ENCODE measurements around the gene ADRA2B.

ADRA2B gene

DNA sequence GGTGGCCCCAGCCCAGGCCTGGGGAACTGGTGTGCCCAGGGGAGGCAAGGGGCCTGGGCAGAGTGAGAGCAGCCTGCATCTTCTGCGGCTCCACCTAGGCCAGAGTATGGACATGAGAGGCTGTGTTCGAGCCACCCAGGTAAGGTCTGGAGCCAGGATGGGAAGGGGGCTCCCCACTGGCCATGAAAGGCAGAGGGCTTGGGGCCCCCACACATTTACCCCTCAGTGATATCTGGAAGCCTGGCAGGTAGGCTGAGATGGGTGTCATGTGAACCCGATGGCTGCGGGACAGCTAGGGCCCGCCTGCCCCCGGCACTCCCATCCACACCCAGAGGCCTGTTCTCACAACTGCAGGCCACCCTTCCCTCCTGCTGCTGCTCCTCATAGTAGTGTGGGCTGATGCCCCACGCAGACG, 13.2 kb downstream of the ADRA2B start:
- DNase-seq: no peak

DNA sequence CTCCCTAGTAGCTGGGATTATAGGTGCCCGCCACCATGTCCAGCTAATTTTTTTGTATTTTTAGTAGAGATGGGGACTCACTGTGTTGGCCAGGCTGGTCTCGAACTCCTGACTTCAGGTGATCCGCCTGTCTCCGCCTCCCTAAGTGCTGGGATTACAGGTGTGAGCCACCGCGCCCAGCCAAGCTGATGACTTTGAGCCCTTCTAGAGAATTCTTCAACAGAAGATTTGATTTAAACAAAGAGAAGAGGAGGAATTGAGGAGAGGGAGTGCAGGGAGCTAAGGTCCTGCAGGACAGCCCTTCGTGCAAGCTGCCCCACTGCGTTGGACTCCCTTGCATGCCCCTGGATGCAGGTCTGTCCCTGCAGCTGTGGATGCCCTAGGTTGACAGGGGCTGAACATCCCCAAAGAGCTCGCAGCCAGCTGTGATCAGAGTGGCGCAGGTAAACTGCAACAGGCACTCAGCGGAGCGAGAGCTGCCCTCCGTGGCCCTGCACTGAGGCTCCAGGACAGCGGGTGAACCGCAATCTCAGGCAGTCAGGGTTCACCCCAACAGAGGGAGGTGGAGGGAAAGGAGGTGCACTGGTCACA, 13.7 kb downstream of the ADRA2B start:
- no peak for DNase-seq

DNA sequence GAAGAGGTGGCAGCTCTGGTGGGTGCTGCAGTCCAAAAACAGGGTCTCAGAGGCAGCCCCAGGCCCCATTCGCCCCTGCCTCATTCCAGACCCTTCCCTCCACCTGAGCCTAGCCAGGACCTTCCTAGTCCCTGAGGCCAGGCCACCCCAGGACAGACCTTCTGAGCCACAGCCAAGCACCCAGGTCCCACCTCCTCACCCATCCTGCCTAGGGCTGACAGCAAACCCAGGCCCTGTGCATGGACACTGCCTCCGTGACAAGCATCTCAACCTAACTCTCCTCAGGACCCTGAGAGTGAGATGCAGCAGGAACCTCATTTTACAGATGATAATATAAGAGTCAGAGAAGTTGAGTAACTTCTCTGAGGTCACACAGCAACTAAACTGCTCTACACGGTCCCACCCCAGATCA, 15.5 kb downstream of the ADRA2B start:
- DNase-seq: no peak

DNA sequence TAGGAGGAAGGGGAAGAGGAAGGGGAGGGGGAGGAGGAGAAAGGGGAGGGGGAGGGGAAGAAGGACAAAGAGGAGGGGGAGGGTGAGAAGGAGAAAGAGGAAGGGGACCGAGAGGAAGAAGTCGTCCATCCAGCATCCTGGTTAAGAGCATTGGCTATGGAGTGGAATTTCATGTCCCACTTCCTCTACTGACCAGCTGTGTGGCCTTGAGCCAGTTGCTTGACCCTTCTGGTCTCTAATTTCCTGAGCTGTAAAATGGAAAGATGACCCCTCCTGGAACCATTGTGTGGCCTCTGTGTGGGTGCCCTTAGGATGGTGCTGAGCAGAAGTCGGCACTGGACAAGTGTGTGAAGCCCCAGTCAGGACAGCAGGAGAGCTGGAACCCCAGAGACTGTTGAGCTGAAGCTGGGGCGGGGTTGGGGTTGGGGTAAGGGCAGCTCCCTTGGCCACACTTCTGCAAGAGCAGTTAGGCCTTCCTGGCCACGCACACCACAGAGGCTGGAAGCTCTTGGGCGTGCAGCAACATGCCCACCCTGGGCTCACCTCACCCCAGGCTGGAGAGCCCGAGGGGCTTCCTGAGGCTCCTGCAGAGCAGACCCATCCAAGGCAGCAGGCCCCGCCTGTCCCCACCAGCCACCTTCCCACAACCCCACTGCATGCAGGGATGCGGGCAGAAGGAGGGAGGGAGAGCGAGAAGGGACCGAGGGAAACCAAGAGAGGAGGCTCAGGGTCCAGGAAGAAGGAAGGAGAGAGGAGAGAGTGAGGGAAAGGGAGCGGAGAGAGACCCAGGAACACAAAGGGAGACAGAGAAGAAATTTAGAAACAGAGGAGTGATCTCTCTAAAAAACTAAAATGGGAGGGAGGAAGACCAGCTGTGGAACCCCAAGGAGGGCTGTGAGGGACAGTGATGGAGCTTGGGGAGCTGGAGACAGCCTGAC, 16.2 kb downstream of the ADRA2B start:
- DNase-seq: no peak

DNA sequence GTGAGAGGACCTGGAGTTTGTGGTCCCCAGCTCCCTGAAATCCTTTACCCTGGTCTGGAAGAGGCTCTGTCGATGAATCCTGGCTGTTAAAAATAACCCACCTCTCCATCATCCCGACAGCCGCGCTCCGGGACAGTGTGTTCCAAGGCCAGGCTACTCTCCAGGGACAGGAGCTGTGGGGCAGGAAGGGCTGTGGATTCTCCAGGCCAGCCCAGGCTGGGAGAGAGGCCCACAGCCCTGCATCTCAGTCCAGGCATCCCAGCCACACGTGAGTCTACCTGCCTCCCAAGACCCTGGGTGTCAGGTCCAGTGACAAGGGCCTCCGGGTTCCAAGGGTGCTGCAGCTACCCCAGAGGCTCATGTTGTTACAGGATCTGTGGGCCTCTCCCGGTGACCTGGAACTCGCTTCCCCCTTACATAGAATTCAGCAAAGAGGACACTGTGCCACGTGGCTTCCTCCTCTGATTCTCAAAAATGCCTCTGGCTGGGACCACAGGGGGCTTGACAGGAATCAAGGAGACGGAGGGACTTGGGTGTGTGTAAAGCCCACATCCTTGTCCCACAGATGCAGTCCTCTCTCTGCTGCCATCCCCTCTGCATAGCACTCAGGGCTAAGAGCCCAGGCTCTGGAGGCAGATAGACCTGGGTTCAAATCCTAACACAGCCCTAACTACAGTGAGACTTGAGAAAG, 17.3 kb downstream of the ADRA2B start:
- no peak for DNase-seq

DNA sequence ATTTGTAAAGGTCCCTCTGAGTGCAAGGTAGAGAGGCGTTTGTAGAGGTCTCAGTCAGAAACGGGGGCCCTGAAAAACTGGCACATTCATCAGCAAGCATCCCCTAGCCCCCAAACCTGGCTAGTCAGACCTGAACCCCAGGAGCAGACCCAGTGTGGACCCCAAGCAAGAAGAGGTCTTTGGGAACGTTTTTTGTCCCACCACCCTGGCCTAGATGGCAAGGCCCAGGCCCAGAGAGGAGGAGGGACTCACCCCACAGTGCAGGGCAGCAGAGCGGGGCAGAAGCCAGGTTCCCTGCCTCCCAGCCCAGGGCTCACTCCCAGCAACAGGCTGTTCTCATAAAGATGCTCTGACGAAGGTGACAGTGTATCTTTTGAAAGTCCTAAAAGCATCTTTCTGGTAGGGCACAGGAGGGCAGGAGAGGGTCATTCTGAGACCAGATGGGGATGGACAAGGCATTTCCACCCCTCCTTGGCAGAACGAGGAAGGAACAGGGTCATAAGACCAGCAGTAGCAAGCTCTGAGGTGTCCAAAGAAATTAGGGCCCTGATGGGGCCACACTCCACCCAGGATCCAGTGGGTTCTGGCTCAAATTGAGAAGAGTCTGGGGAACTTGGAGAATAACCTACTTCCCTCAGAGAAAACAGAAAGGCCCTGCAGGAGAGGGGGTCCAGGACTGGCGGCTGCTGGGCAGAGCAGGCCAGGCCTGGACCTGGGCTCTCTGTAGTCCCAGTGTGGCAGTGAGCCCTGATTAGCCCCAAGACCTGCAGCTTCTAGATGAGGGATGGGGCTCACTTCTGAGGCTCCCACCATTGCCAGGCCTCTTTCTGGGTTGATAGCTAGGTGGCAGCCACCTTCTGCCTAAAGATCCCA, 18.2 kb downstream of the ADRA2B start:
- DNase-seq: no peak

DNA sequence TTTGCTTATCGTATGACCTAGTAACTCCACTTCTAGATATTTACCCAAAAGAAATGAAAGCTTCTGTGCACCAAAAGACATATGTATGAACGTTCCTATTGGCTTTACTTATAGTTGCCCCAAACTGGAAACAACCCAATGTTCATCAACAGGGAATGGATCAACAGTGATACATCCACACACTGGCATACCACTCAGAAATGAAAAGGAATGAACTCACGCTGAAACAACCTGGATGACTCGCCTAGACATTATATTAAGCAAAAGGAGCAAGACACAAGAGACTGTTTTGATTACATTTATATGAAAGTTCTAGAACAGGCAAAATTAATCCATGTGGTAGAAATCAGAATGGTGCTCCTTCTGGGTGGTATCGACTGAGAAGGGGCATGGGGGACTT, 18.9 kb downstream of the ADRA2B start:
- no peak for DNase-seq

DNA sequence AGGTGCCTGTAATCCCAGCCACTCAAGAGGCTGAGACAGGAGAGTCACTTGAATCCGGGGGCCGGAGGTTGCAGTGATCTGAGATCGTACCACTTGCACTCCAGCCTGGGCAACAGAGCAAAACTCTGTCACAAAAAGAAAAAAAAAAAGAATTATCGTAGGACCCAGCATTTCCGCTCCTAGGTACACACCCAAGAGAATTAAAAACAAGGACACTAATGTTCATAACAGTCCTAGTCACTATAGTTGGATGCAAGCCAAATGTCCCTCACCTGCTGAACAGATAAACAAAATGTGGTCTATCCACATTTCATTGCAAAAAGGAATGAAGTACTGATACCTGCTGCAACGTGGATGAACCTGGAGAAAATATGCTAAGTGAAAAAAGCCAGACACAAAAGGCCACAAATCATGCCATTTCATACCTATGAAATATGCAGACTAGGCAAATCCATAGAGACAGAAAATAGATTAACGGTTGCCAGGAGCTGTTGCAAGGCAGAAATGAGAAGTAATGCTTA, 21.2 kb downstream of the ADRA2B start:
- DNase-seq: no peak

DNA sequence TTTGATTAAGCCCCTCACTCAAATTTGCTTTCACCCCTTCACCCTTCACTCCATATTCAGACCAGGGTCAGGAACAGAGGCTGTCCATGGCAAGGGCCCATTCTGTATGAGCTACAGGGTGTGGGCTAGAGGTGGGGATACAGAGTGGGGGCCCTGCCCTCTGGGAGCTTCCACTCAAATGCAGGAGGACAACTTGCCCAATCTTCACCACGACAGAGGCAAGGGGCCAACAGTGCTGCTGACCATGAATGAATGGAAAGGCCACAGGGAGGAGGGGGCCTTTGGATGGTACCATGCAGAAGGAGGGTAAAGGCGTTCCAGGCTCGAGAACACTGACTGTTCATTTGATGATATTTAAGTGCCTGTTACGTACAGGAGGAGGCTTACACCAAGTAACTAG, 22.8 kb downstream of the ADRA2B start:
- no peak for DNase-seq

DNA sequence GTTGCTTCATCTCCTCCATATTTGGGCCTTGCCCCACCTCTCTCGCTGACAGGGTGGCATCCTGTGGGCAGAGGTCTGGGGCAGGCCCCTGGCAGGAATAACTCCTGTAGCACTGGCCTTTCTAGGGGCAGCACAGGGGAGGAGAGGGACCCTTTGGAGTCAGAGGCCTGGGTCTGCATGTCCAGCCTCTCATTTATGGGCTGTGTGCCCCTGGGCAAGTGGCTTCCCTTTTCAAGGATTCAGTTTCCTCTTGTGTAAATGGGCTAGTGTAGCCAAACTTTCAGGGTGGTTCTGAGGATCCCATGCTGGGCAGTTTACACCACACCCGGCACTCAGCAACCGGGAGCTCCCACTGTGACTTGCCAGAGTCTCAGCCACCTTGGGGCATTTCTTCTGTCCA, 23.4 kb downstream of the ADRA2B start:
- no peak for DNase-seq

DNA sequence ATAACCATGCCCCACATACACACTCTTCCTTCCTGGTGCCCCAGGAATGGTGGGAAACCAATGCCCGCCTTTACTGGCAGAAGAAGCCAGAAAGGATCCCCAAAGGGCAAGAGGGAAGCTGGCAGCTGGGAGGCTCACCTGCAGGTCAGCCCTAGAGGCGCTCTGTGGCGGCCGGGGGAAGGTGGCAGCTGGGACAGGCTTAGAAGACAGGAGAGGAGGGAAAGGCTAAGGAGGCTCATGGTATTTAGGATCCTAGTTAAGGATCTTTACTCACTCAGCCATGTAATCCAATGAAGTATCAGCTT, 23.8 kb downstream of the ADRA2B start:
- DNase-seq: no peak

DNA sequence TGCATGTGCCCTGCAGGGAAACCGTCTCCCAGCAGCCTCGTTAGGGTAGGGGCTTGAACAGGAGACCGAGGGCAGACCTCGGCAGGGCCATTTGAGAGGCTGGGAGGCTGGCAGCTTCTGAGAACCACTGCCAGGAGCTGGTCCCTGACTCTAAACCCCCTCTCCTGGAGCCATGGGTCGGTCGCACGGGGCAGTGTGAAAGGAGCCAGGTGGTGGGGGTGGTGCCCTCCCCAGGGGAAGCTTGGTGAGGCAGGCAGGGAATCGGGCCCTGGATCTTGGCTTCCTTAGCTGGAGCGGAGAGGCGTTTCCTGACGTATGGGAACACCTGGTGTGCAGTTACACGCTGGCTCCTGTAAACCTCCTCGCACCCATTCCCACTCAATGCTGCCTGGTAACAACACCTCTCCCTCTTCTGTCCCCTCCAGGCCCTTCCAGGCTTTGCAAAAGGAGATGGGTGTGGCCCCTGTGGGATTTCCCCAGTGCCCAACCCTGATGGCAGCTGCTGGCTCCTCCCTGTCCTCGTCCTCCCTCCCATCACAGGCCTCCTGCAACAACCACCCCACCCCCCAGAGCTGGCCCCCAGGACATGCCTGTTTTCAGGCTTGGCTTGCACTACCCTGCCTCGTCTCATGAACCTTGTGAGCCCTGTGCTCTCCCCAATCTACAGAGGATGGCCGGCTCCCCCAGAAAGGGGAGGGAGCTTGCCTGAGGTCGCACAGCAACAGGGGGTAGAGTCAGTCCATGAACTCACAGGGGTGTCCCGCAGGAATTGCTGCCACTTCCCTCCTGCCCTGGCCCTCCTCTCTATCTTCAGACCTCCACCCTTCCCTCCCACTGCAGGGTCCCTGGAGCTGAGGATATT, 24.4 kb downstream of the ADRA2B start:
- DNase-seq: no peak

DNA sequence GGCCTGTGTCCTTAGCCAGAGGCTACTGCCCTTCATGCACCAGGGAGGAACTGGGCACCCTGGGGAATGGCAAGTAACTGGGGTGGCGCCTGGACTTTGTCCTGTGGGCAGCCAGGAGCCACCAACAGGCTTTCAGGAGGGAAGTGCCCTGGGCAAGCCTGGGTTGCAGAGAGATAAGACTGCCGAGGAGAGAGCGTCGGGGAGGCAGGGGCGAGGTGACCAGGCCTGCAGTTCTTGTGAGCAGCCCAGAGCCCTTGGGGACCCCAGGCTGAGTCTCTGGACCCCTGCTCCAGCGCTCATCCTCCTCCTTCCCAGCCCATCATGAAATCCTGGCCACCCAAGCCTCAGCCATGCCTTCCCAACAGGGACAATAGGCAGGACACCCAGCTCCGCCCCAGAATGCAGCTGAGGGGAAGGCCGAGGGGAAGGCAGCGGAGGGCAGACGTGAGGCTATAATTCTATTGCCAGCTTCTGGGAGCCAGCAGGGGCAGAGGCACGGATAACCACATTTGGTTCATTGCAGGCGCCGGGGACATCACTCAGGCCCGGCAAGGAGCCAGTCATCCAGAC, 25.1 kb downstream of the ADRA2B start:
- DNase-seq: no peak

DNA sequence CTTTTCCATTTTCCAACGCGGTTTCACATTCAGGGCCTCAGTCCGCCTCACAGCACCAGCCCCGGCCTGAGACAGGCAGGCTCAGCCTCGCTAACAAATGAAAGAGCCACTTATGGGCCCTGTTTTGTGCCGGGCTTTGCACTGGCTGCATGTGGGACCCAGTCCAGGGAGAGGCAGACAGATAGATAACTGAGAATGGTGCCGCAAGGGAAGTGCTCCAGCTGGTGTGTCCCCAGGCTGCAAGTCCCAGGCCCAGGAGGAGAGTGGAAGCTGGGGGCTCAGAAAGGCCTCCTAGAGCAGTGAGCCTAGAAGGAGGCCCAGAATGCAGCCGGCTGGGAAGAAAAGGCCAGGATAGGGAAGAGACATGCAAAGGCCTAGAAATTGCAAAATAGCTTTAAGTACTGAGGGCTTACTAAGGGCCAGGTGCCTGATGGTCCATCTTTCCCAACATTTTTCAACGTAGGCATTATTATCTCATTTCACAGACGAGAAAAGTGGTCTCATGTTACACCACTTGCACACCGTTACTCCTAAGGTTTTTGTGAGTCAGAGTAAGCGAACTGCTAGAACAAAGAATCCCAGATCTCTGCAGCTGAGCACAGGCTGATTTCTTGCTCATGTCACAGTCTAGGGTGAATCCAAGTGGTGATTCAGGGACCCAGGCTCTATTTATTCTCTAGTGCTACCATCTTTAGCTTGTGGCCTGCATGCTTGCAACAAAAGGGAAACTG, 26.0 kb downstream of the ADRA2B start:
- no peak for DNase-seq

DNA sequence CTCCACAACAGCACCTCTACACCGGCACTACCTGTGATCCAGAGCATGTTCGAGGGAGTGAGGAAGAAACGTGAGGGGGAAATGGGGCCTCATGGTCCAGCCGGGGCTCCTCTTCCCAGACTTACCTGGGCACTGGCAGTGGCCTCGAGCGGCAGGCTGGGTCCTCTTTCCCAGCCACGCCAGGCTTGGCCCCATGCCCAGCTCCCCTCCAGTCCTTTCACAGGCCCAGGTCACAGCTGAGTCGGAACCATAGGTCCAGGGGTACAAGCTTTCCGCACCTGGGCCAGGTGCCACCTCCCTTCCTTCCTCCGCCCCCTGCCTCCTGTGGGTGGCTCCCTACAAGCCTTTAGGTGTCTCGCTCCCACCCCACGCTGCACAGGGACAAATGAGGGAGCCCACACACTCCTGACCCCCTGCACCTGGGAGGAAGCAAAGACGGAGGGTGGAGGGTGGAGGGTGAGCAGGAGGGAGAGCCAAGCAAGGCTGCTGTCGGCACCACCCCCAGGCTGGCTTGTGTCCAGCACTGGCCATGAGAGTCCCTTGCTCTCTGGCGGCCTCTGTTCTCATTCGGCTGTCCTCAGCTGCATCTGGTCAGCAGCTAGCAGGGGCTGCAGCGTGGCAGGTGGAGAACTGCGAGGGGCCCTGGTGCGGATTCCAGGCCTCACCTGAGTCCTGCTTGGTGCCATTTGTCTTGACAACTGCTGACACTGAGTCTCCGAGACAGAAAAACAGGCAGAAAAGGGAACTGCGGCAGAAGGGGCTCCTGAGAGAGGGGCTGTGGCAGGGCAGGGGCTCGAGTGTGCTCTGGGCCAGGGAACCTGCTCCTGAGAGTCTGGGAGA, 26.8 kb downstream of the ADRA2B start:
- DNase-seq: no peak

DNA sequence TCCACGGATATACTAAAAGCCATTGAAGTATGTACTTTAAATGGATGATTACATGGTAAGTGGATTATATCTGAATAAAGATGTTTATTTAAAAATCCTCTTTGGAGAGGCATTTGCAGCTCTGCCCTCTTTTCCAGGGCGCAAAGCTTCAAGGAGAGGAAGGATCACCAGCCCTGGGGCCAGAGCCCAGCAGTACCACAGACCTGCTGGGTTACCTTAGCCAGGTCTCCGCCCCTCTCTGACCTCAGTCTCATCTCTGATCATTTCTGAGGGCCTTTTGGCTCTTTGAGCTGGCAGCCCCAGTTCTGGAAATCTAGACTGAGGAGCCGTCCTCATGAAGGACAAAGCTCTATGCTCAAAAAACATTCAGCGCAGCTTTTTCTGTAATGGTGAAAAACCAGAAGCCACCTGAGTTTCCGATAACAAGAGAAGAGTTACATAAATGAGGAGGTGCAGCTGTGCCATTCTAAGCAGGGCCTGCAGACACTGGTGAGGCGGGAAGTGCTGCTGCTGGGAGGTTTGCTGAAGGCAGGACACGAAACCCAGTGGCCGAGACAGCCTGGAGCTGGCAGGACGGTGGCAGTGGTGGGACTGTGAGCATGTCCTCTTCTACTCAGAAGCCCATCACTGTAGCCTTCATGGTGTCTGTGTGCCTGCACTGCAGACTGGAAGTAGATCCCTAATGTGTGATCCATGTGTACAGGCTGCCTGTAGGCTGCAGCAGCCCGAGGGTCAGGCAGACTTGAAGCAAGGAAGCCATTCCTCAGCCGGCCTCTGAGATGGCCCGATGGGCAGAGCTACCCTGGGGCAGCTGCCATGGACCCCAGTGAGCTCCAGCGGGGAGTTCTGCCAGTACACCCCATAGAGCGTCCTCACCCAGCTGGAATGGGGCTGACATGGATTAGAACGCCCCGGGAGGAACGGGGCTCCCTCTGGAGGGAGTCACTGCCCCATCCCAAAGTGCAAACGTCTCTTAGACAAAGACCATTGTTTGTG, 27.7 kb downstream of the ADRA2B start:
- DNase-seq: no peak

DNA sequence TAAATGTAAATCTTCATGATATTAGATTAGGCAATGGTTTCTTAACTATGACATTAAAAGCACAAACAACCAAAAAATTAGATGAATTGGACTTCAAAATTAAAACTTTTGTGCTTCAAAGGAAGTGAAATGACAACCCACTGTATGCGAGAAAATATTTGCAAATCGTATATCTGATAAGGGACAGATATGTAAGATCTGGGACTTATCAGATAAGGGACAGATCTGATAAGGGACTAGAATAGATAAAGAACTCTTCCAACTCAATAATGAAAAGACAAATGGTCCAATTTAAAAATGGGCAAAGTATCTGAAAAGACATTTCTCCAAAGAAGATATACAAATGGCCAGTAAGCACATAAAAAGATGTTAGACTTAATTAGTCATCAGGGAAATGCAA, 29.2 kb downstream of the ADRA2B start:
- no peak for DNase-seq

DNA sequence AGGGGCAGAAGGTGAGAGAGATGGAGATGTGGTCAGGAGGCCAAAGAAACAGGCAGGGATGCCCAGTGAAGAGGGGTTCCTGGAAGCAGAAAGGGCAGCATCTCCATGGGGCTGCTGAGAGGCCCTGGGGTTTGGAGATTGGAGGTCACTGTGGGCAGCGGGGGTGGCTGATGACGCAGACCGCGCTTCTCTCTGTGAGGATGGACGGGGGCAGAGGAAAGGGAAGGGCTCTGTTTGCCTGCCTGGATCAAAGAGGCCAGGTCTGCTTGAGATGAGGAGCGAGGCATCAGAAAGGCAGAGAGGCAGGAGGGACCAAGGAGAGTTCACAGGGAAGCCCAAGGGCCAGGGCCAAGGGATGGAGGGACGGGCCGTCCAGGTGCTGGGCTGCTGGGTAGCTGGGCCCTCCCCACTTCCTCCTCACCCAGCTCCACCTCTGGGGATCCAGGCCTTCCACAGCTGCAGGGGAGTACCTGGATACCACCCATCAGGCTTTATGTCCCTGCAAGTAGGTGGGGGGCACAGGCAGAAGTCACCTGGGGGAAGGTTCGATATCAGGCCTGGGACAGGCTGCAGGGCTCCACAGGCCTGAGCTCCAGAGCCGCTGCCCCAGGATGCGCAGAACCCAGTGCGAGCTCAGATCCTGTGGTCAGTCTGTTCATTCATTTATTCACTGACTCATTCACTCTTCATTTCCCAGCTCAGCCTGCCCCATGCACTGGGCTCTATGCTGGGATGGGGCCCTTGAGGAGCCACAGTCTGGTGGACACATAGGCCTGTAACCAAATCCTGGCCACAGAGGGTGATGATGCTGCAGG, 30.6 kb downstream of the ADRA2B start:
- DNase-seq: no peak
